ENCODE measurements around the gene ARID1B.

The ARID1B gene

DNA sequence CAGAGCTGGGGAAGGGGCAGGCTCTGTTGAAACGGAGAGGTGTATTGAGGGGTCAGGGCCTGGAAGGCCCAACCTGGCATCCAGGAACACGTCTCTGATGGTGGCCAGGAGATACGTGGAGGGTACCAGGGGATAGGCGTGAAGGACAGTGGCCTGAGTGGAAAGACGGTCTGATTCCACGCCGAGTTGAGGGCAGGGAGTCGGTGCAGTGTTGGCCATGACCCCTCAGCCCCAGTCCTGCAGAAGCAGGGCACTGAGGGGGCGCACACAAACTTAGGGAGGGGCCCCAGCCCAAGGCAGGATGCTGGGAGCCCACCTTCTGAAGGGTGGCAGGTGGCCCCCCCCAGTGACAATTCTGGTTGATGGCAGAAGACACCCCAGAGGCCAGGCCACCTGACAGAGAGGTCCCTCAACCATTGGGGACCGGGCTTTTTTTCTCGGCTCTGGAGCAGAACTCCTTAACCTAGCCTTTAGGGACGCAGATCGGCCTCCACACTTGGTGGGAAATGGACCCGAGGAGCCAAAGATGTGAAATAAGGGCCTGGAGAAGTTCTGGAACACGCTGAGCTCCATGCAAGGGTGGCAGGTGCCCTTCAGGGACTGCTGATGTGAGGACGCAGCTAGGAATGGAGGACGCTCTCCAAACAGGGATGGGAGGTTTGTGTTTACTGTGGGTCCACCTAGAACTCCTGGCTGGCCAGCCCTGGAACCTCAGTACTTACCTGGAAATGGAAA lies 455.1 kb downstream of the ARID1B start:
- TF ChIP-seq TAF1 (IDR thresholded peaks at IDR 0.05; ENCODE audit: borderline replicate concordance, insufficient read depth, low read length) (no peak), FOXP2 (optimal IDR thresholded peaks at IDR 0.05; ENCODE audit: borderline replicate concordance, extremely low read depth, extremely low read length, insufficient read depth) (no peak), POLR2AphosphoS5 (IDR thresholded peaks at IDR 0.05; ENCODE audit: low read depth, low read length) (no peak), SIN3A (IDR thresholded peaks at IDR 0.05; ENCODE audit: borderline replicate concordance, insufficient read depth, low read length) (no peak)
- TF ChIP-seq, protein P1, sequence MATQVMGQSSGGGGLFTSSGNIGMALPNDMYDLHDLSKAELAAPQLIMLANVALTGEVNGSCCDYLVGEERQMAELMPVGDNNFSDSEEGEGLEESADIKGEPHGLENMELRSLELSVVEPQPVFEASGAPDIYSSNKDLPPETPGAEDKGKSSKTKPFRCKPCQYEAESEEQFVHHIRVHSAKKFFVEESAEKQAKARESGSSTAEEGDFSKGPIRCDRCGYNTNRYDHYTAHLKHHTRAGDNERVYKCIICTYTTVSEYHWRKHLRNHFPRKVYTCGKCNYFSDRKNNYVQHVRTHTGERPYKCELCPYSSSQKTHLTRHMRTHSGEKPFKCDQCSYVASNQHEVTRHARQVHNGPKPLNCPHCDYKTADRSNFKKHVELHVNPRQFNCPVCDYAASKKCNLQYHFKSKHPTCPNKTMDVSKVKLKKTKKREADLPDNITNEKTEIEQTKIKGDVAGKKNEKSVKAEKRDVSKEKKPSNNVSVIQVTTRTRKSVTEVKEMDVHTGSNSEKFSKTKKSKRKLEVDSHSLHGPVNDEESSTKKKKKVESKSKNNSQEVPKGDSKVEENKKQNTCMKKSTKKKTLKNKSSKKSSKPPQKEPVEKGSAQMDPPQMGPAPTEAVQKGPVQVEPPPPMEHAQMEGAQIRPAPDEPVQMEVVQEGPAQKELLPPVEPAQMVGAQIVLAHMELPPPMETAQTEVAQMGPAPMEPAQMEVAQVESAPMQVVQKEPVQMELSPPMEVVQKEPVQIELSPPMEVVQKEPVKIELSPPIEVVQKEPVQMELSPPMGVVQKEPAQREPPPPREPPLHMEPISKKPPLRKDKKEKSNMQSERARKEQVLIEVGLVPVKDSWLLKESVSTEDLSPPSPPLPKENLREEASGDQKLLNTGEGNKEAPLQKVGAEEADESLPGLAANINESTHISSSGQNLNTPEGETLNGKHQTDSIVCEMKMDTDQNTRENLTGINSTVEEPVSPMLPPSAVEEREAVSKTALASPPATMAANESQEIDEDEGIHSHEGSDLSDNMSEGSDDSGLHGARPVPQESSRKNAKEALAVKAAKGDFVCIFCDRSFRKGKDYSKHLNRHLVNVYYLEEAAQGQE (IDR thresholded peaks at IDR 0.05; ENCODE audit: insufficient read depth in 1 of 2, low read depth in 2 of 2, low read length in 2 of 2), result no peak

DNA sequence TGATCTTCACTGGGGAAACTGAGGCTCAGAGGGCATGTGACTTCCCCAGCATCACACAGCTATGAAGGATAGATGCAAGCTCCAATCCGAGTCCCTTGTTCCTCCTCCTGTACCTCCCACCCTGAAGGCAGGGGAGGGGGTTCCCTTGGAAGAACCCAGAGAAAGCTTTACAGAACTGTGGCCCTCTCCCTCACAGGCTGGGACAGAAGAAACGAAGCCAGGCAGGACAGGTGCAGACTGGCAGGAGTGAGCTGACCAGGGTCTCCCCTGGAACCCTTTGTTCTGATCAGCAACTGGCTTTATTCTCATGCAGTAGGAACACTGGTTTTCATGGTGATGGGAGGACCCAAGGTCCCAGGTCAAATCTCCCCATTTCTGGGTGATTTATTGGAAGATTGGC lies 456.0 kb downstream of the ARID1B start:
- TF ChIP-seq SIN3A (IDR thresholded peaks at IDR 0.05; ENCODE audit: borderline replicate concordance, insufficient read depth, low read length) (no peak), POLR2AphosphoS5 (IDR thresholded peaks at IDR 0.05; ENCODE audit: low read depth, low read length) (no peak), TAF1 (IDR thresholded peaks at IDR 0.05; ENCODE audit: borderline replicate concordance, insufficient read depth, low read length) (no peak), FOXP2 (optimal IDR thresholded peaks at IDR 0.05; ENCODE audit: borderline replicate concordance, extremely low read depth, extremely low read length, insufficient read depth) (no peak)
- TF ChIP-seq, protein P1 (IDR thresholded peaks at IDR 0.05; ENCODE audit: insufficient read depth in 1 of 2, low read depth in 2 of 2, low read length in 2 of 2), result no peak

DNA sequence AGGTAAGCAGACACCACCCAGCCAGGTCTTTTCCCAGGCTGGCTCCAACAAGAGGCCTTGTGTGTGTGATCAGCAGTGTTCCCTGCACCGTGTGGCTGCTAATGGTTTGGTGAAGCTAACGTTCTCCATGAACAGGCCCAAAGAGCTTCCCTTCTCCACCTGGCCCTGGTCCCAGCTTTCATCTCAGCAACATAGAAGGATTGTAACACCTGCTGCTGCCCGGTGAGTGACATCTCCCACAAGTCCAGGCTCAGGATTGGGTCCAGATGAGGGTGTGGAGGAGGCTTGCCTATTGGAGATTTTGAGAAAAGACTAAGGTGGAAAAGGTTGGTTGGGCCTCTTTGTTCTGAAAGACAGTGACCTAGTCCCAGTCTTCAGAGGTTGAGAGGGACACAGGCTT lies 456.5 kb downstream of the ARID1B start:
- no peak for TF ChIP-seq TAF1 (IDR thresholded peaks at IDR 0.05; ENCODE audit: borderline replicate concordance, insufficient read depth, low read length)
- TF ChIP-seq SIN3A (IDR thresholded peaks at IDR 0.05; ENCODE audit: borderline replicate concordance, insufficient read depth, low read length), result no peak
- TF ChIP-seq POLR2AphosphoS5 (IDR thresholded peaks at IDR 0.05; ENCODE audit: low read depth, low read length), result no peak
- TF ChIP-seq FOXP2 (optimal IDR thresholded peaks at IDR 0.05; ENCODE audit: borderline replicate concordance, extremely low read depth, extremely low read length, insufficient read depth), result no peak
- TF ChIP-seq, protein P1 (IDR thresholded peaks at IDR 0.05; ENCODE audit: insufficient read depth in 1 of 2, low read depth in 2 of 2, low read length in 2 of 2), result no peak

DNA sequence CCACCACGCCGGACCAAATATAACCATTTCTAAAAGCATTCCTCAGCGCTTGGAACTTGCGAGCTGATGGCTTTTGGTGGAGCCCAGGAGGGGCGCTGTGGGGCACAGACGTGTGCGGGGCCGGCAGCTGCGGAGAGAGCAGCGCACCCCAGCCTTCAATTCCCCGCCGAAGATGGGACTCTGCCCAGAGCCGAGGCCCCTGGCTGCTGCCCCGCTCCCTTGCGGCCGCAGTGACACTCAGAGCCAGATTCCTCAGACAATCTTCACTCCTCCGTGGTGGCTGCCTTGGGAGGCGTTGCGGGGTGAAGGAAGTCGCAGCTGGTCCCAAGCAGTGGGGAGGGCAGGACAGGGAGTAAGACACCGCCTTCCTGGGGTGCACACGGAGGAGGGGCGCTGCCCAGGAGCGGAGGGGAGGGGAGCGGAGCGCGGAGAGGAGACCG lies 458.4 kb downstream of the ARID1B start:
- TF ChIP-seq FOXP2 (optimal IDR thresholded peaks at IDR 0.05; ENCODE audit: borderline replicate concordance, extremely low read depth, extremely low read length, insufficient read depth) (no peak), SIN3A (IDR thresholded peaks at IDR 0.05; ENCODE audit: borderline replicate concordance, insufficient read depth, low read length) (no peak), POLR2AphosphoS5 (IDR thresholded peaks at IDR 0.05; ENCODE audit: low read depth, low read length) (no peak), TAF1 (IDR thresholded peaks at IDR 0.05; ENCODE audit: borderline replicate concordance, insufficient read depth, low read length) (no peak)
- TF ChIP-seq, protein P1 (IDR thresholded peaks at IDR 0.05; ENCODE audit: insufficient read depth in 1 of 2, low read depth in 2 of 2, low read length in 2 of 2), result no peak
